HG03066 (cell line): ENCODE measurements around the gene STAT4.

ENCODE experiments used
- ATAC-seq: cut with Tn5 transposase; IDR thresholded peaks from one replicate; pipeline ENCODE4 v1.9.1; 2021; ENCODE audit warnings: low read depth; ENCODE audit not compliant: unreplicated experiment

STAT4 gene

GRCh38 chr2:191020742-191021381 lies 129.9 kb downstream of the STAT4 start:
- peak; percentile 12 for ATAC-seq

GRCh38 chr2:191020221-191020741 lies 130.5 kb downstream of the STAT4 start:
- peak; percentile 63 for ATAC-seq

GRCh38 chr2:191019376-191019775 lies 131.4 kb downstream of the STAT4 start:
- no peak for ATAC-seq

- ATAC-seq, result peak; percentile 10
Observed at GRCh38 chr2:191018643-191019119, 132.1 kb downstream of the STAT4 start.

- ATAC-seq, result no peak
Observed at GRCh38 chr2:191018048-191018447, 132.7 kb downstream of the STAT4 start.

GRCh38 chr2:191015831-191016230 lies 135.0 kb downstream of the STAT4 start:
- ATAC-seq, result no peak

GRCh38 chr2:191015239-191015638 lies 135.6 kb downstream of the STAT4 start:
- ATAC-seq, result no peak

GRCh38 chr2:191014653-191015020 lies 136.2 kb downstream of the STAT4 start:
- no peak for ATAC-seq

GRCh38 chr2:191013932-191014652 lies 136.7 kb downstream of the STAT4 start, which contains the start of gene STAT1:
Gene STAT1 (minus strand): TSS chr2:191014171. CDS start chr2:191010003, 4,168 bp downstream.
- peak; percentile 76 for ATAC-seq

GRCh38 chr2:191013682-191013931 lies 137.2 kb downstream of the STAT4 start:
- no peak for ATAC-seq

- ATAC-seq, result no peak
Observed at GRCh38 chr2:191012845-191013681, 137.7 kb downstream of the STAT4 start.

GRCh38 chr2:191012346-191012745 lies 138.4 kb downstream of the STAT4 start:
- no peak for ATAC-seq

- no peak for ATAC-seq
Observed at GRCh38 chr2:191010887-191011885, 139.6 kb downstream of the STAT4 start.

- no peak for ATAC-seq
Observed at GRCh38 chr2:191009541-191010374, 141.0 kb downstream of the STAT4 start.

GRCh38 chr2:191008286-191008685 lies 142.5 kb downstream of the STAT4 start:
- ATAC-seq, result no peak

GRCh38 chr2:191006997-191007783 lies 143.6 kb downstream of the STAT4 start:
- ATAC-seq, result no peak

GRCh38 chr2:191006297-191006696 lies 144.5 kb downstream of the STAT4 start:
- no peak for ATAC-seq
